Caco-2 (cell line): Measurements from ENCODE around the gene SORCS2. TPM values are rescaled to one million over a fixed set of nuclear protein-coding genes. Genes with fewer than 3 reads are reported as not detected.

Experiments used
- BruUV-seq: library from RNA; stranded (reverse); fragments of 400-500 nt; replicated peaks from 2 replicates; lab custom pipeline; 2021; lab: Mats Ljungman, UMichigan
- CTCF ChIA-PET: fragments of 300-600 bp; sonication (Branson Sonifier 250); formaldehyde crosslinking; loops from one replicate; lab custom pipeline; 2022; ENCODE audit warnings: antibody characterized with exemption; lab: Charles Lee
- POLR2A ChIA-PET: fragments of 300-600 bp; sonication (Branson Sonifier 250); formaldehyde crosslinking; loops from one replicate; lab custom pipeline; 2022; ENCODE audit warnings: antibody characterized with exemption; lab: Charles Lee
- DNase-seq, 2 experiments: peaks; one replicate each; pipeline versions ENCODE4 v3.0.0 to v3.0.0-alpha.2; 2020 to 2022
- H3K27me3 ChIP-seq: replicated peaks from 2 replicates; pipeline ENCODE4 v1.6.0; 2011; ENCODE audit warnings: low read length; ENCODE audit not compliant: control insufficient read depth, insufficient read depth
- H3K36me3 ChIP-seq: 2 replicates; pipeline ENCODE4 v1.5.1; 2011; ENCODE audit warnings: low read length; ENCODE audit not compliant: control insufficient read depth, insufficient read depth
- H3K4me1 ChIP-seq: fragments of 250-450 bp; sonication (Bioruptor Pico); 2 replicates; pipeline ENCODE4 v1.5.1; 2020; ENCODE audit warnings: mild to moderate bottlenecking
- H3K4me3 ChIP-seq: 2 replicates; pipeline ENCODE4 v1.5.1; 2011; ENCODE audit warnings: low read depth, mild to moderate bottlenecking, control low read depth, low read length
- H3K9me3 ChIP-seq: fragments of 250-450 bp; sonication (Bioruptor Pico); 2 replicates; pipeline ENCODE4 v1.5.1; 2020; ENCODE audit warnings: mild to moderate bottlenecking, moderate library complexity
- H3K27ac Mint-ChIP-seq: one replicate; pipeline ENCODE4 v1.8.0; 2022; ENCODE audit warnings: mixed read lengths; ENCODE audit not compliant: unreplicated experiment
- H3K27me3 Mint-ChIP-seq: one replicate; pipeline ENCODE4 v1.8.0; 2022; ENCODE audit warnings: mixed read lengths; ENCODE audit not compliant: insufficient read depth, unreplicated experiment
- H3K36me3 Mint-ChIP-seq: one replicate; pipeline ENCODE4 v1.8.0; 2022; ENCODE audit warnings: mild to moderate bottlenecking, mixed read lengths; ENCODE audit not compliant: insufficient read depth, unreplicated experiment
- H3K4me1 Mint-ChIP-seq: one replicate; pipeline ENCODE4 v1.8.0; 2022; ENCODE audit warnings: low read depth, mixed read lengths; ENCODE audit not compliant: unreplicated experiment
- H3K4me3 Mint-ChIP-seq: one replicate; pipeline ENCODE4 v1.8.0; 2022; ENCODE audit warnings: mild to moderate bottlenecking, moderate library complexity, mixed read lengths; ENCODE audit not compliant: unreplicated experiment
- H3K9me3 Mint-ChIP-seq: one replicate; pipeline ENCODE4 v1.8.0; 2022; ENCODE audit warnings: mixed read lengths; ENCODE audit not compliant: unreplicated experiment
- intact Hi-C: fragments of 100-400 bp; cut with micrococcal nuclease; formaldehyde crosslinking; loops from one replicate; pipeline ENCODE4 v1.10.0; 2022; ENCODE audit not compliant: unreplicated experiment
- total RNA-seq: library from RNA; stranded (reverse); gene quantifications from 2 replicates; pipeline ENCODE4 v1.2.3, GENCODE V29; 2022
- TF ChIP-seq, protein P1 (sequence below), 2 experiments: fragments of 200-600 bp in 1 of 2; IDR thresholded peaks; 1 replicate in 1 of 2; 2 replicates in 1 of 2; pipeline versions ENCODE4 v1.5.1 to v1.8.0; 2011 to 2022; ENCODE audit warnings: antibody characterized with exemption in 1 of 2, control low read depth in 1 of 2, inconsistent platforms in 1 of 2, low read depth in 1 of 2, low read length in 1 of 2, mild to moderate bottlenecking in 1 of 2, moderate library complexity in 1 of 2; ENCODE audit not compliant: insufficient read depth in 1 of 2, severe bottlenecking in 1 of 2, unreplicated experiment in 1 of 2

The SORCS2 gene
- total RNA-seq, 1 experiment from 2014 or later = 1.6 TPM

- no peaks in the 10 kb centered on the region for H3K36me3 ChIP-seq
- no peak overlapping the region for H3K4me3 Mint-ChIP-seq
- ChIA-PET POLR2A (no interaction called here), CTCF (interaction anchor here (0.6 to 1.2 kb wide), 2 partner anchors 11 to 194 kb away, joined by 4 read pairs; no protein-coding TSS in a partner anchor)
- BruUV-seq = no TSS peak
- no peaks in the 10 kb centered on the region for H3K9me3 Mint-ChIP-seq
- H3K9me3 ChIP-seq = no peaks in the 10 kb centered on the region
- H3K27me3 Mint-ChIP-seq = no peaks in the 10 kb centered on the region
- H3K27me3 ChIP-seq = no peaks in the 10 kb centered on the region
- peak overlapping the region; percentile 62 for H3K27ac Mint-ChIP-seq
- peaks cover 59% of the 10 kb centered on the region for H3K36me3 Mint-ChIP-seq
- H3K4me3 ChIP-seq = no peak overlapping the region
- TF ChIP-seq, protein P1, sequence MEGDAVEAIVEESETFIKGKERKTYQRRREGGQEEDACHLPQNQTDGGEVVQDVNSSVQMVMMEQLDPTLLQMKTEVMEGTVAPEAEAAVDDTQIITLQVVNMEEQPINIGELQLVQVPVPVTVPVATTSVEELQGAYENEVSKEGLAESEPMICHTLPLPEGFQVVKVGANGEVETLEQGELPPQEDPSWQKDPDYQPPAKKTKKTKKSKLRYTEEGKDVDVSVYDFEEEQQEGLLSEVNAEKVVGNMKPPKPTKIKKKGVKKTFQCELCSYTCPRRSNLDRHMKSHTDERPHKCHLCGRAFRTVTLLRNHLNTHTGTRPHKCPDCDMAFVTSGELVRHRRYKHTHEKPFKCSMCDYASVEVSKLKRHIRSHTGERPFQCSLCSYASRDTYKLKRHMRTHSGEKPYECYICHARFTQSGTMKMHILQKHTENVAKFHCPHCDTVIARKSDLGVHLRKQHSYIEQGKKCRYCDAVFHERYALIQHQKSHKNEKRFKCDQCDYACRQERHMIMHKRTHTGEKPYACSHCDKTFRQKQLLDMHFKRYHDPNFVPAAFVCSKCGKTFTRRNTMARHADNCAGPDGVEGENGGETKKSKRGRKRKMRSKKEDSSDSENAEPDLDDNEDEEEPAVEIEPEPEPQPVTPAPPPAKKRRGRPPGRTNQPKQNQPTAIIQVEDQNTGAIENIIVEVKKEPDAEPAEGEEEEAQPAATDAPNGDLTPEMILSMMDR (IDR thresholded peaks at IDR 0.05; ENCODE audit: insufficient read depth in 1 of 2, low read depth in 1 of 2, low read length in 1 of 2, severe bottlenecking in 1 of 2, unreplicated experiment in 1 of 2) = no peak
- no peak for DNase-seq
- intact Hi-C loops = loop anchor here (1.0 kb wide), 1 partner anchor 11 kb away; no protein-coding TSS in a partner anchor
- H3K4me1 Mint-ChIP-seq = peaks cover 53% of the 10 kb centered on the region
- H3K4me1 ChIP-seq = peaks cover 56% of the 10 kb centered on the region
These were observed 558.6 kb downstream of the SORCS2 start for GRCh38 chr4:7750972-7751371.

- TF ChIP-seq, protein P1 (IDR thresholded peaks at IDR 0.05; ENCODE audit: insufficient read depth in 1 of 2, low read depth in 1 of 2, low read length in 1 of 2, severe bottlenecking in 1 of 2, unreplicated experiment in 1 of 2) = no peak
- Histone ChIP-seq H3K9me3 (no peaks in the 10 kb centered on the region), H3K36me3 (no peaks in the 10 kb centered on the region), H3K4me1 (peaks cover 49% of the 10 kb centered on the region), H3K27me3 (no peaks in the 10 kb centered on the region), H3K4me3 (no peak overlapping the region)
- no peak overlapping the region for H3K4me3 Mint-ChIP-seq
- H3K4me1 Mint-ChIP-seq = peaks cover 40% of the 10 kb centered on the region
- no peaks in the 10 kb centered on the region for H3K27me3 Mint-ChIP-seq
- no TSS peak for BruUV-seq
- intact Hi-C loops = no loop called here
- H3K27ac Mint-ChIP-seq = peak overlapping the region; percentile 62
- H3K36me3 Mint-ChIP-seq = peaks cover 52% of the 10 kb centered on the region
- CTCF ChIA-PET = no interaction called here
- DNase-seq = no peak
- no peaks in the 10 kb centered on the region for H3K9me3 Mint-ChIP-seq
- POLR2A ChIA-PET = no interaction called here
These were observed 560.3 kb downstream of the SORCS2 start for GRCh38 chr4:7752649-7753048.

DNA sequence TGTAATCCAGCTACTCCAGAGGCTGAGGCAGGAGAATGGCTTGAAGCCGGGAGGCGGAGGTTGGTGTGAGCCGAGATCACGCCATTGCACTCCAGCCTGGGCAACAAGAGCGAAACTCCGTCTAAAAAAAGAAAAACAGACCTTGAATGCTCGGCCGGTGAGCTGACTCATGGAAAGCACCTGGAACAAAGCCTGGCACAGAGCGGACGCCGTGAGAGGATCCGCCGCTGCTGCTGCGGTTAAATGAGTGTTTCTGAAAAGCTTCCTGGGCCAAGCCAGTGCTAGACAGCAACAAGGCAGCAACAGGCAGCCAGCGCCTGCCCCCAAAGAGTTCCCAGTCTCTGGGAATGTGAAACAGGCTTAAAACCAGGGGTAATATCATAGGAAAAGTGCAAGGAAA lies 560.9 kb downstream of the SORCS2 start:
- Mint-ChIP-seq H3K27ac (peak overlapping the region; percentile 62), H3K4me3 (no peak overlapping the region)
- H3K36me3 ChIP-seq = no peaks in the 10 kb centered on the region; the same call in 1 of the 2 replicates

More for the DNA sequence above, 560.9 kb downstream of the SORCS2 start:
- intact Hi-C loops = no loop called here
- H3K9me3 ChIP-seq = no peaks in the 10 kb centered on the region
- CTCF ChIA-PET = no interaction called here
- peaks cover 43% of the 10 kb centered on the region for H3K4me1 ChIP-seq
- TF ChIP-seq, protein P1 (IDR thresholded peaks at IDR 0.05; ENCODE audit: insufficient read depth in 1 of 2, low read depth in 1 of 2, low read length in 1 of 2, severe bottlenecking in 1 of 2, unreplicated experiment in 1 of 2) = no peak
- POLR2A ChIA-PET = no interaction called here
- H3K36me3 Mint-ChIP-seq = peaks cover 52% of the 10 kb centered on the region
- H3K27me3 Mint-ChIP-seq = no peaks in the 10 kb centered on the region
- no peak overlapping the region for H3K4me3 ChIP-seq
- DNase-seq = no peak
- H3K27me3 ChIP-seq = no peaks in the 10 kb centered on the region
- no TSS peak for BruUV-seq
- H3K9me3 Mint-ChIP-seq = no peaks in the 10 kb centered on the region
- H3K4me1 Mint-ChIP-seq = peaks cover 34% of the 10 kb centered on the region
